MM.1S (cell line): ENCODE measurements around the gene TMEM40.

Experiments used
- DNase-seq: peaks from one replicate; pipeline ENCODE4 v3.0.0-alpha.2; 2015
- H2AFZ ChIP-seq: fragments of 300-600 bp; sonication (generic); 2 replicates; pipeline ENCODE4 v1.6.0; 2016; ENCODE audit warnings: antibody characterized with exemption, low read length
- H3F3A ChIP-seq: fragments of 300-600 bp; sonication (generic); 2 replicates; pipeline ENCODE4 v1.6.1; 2016; ENCODE audit warnings: mild to moderate bottlenecking, antibody characterized with exemption, low read length, moderate library complexity, mixed read lengths; ENCODE audit not compliant: insufficient read depth
- H3K27ac ChIP-seq: fragments of 300-600 bp; sonication (generic); 2 replicates; pipeline ENCODE4 v1.5.1; 2016; ENCODE audit warnings: mild to moderate bottlenecking, low read length
- H3K27me3 ChIP-seq: fragments of 300-600 bp; sonication (generic); replicated peaks from 2 replicates; pipeline ENCODE4 v1.6.0; 2016; ENCODE audit warnings: low read length; ENCODE audit not compliant: insufficient read depth
- H3K36me3 ChIP-seq: fragments of 300-600 bp; sonication (generic); replicated peaks from 2 replicates; pipeline ENCODE4 v1.6.1; 2016; ENCODE audit warnings: mild to moderate bottlenecking, low read length, mixed read lengths; ENCODE audit not compliant: insufficient read depth
- H3K4me1 ChIP-seq: fragments of 300-600 bp; sonication (generic); 2 replicates; pipeline ENCODE4 v1.6.1; 2016; ENCODE audit warnings: low read length, mixed read lengths
- H3K4me2 ChIP-seq: fragments of 300-600 bp; sonication (generic); 2 replicates; pipeline ENCODE4 v1.6.0; 2016; ENCODE audit warnings: low read depth, low read length
- H3K4me3 ChIP-seq: fragments of 300-600 bp; sonication (generic); 2 replicates; pipeline ENCODE4 v1.5.1; 2016; ENCODE audit warnings: low read length, mixed read lengths
- H3K79me2 ChIP-seq: fragments of 300-600 bp; sonication (generic); 2 replicates; pipeline ENCODE4 v1.6.1; 2016; ENCODE audit warnings: mixed run types, low read length, mixed read lengths
- H3K9ac ChIP-seq: fragments of 300-600 bp; sonication (generic); 2 replicates; pipeline ENCODE4 v1.6.1; 2016; ENCODE audit warnings: low read length, mixed read lengths
- H3K9me2 ChIP-seq: fragments of 300-600 bp; sonication (generic); replicated peaks from 2 replicates; pipeline ENCODE4 v1.6.1; 2016; ENCODE audit warnings: mild to moderate bottlenecking, low read length, mixed read lengths; ENCODE audit not compliant: insufficient read depth
- H3K9me3 ChIP-seq: fragments of 300-600 bp; sonication (generic); replicated peaks from 2 replicates; pipeline ENCODE4 v1.6.1; 2016; ENCODE audit warnings: mild to moderate bottlenecking, low read length, mixed read lengths; ENCODE audit not compliant: insufficient read depth
- H4K20me1 ChIP-seq: fragments of 300-600 bp; sonication (generic); 2 replicates; pipeline ENCODE4 v1.6.1; 2016; ENCODE audit warnings: mild to moderate bottlenecking, low read length, moderate library complexity, mixed read lengths; ENCODE audit not compliant: insufficient read depth
- EZH2 ChIP-seq: fragments of 300-600 bp; sonication (generic); optimal IDR thresholded peaks from 2 replicates; pipeline ENCODE3; 2017; ENCODE audit warnings: low read depth, mild to moderate bottlenecking, antibody characterized with exemption, low read length, mixed read lengths
- EZH2phosphoT487 ChIP-seq: fragments of 300-600 bp; sonication (generic); IDR thresholded peaks from 2 replicates; pipeline ENCODE4 v1.6.1; 2018; ENCODE audit warnings: antibody characterized with exemption, low read length
- TF ChIP-seq, protein P1 (sequence below): fragments of 300-600 bp; sonication (generic); IDR thresholded peaks from 2 replicates; pipeline ENCODE4 v1.5.1; 2016; ENCODE audit warnings: antibody characterized with exemption, low read length, mixed read lengths

The TMEM40 gene

GRCh38 chr3:12708584-12709192, 50.4 kb downstream of the TMEM40 start:
- Histone ChIP-seq H3K9ac (no peak overlapping the region), H3K4me2 (no peak overlapping the region), H3K4me3 (no peak overlapping the region), H3K27me3 (no peaks in the 10 kb centered on the region), H2AFZ (no peak overlapping the region), H3K9me2 (no peaks in the 10 kb centered on the region), H3K79me2 (no peaks in the 10 kb centered on the region), H3F3A (no peaks in the 10 kb centered on the region), H3K36me3 (no peaks in the 10 kb centered on the region), H3K27ac (no peak overlapping the region), H4K20me1 (no peaks in the 10 kb centered on the region), H3K9me3 (no peaks in the 10 kb centered on the region), H3K4me1 (no peaks in the 10 kb centered on the region)
- DNase-seq: no peak
- TF ChIP-seq, protein P1, sequence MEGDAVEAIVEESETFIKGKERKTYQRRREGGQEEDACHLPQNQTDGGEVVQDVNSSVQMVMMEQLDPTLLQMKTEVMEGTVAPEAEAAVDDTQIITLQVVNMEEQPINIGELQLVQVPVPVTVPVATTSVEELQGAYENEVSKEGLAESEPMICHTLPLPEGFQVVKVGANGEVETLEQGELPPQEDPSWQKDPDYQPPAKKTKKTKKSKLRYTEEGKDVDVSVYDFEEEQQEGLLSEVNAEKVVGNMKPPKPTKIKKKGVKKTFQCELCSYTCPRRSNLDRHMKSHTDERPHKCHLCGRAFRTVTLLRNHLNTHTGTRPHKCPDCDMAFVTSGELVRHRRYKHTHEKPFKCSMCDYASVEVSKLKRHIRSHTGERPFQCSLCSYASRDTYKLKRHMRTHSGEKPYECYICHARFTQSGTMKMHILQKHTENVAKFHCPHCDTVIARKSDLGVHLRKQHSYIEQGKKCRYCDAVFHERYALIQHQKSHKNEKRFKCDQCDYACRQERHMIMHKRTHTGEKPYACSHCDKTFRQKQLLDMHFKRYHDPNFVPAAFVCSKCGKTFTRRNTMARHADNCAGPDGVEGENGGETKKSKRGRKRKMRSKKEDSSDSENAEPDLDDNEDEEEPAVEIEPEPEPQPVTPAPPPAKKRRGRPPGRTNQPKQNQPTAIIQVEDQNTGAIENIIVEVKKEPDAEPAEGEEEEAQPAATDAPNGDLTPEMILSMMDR: no peak
- TF ChIP-seq EZH2 (no peak), EZH2phosphoT487 (no peak)

DNA sequence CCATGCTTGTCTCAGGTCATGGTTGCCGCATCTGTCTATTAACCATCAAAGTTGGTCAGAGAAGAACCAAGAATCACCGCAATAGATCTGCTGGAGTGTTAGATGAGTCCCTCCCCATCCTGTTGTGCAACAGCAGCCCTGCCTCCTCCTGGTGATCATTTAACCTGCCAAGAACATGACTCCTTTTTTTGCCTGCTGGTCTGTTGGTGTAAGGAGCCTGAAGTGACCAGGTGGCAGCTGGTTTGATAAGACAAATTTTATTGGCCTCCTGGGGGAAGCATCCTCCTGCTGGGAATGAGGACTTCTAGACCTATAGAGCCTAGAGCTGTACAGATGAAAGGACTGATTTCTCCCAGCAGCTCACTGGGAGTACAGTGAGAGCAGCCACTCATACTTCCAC, 51.6 kb downstream of the TMEM40 start:
- Histone ChIP-seq H3K79me2 (no peaks in the 10 kb centered on the region), H4K20me1 (no peaks in the 10 kb centered on the region), H3K27me3 (no peaks in the 10 kb centered on the region), H3F3A (no peaks in the 10 kb centered on the region), H3K4me1 (no peaks in the 10 kb centered on the region), H3K36me3 (no peaks in the 10 kb centered on the region), H3K9me2 (no peaks in the 10 kb centered on the region), H2AFZ (no peak overlapping the region), H3K4me2 (no peak overlapping the region), H3K9ac (no peak overlapping the region), H3K27ac (no peak overlapping the region), H3K4me3 (no peak overlapping the region), H3K9me3 (no peaks in the 10 kb centered on the region)
- DNase-seq: no peak
- TF ChIP-seq EZH2 (no peak), EZH2phosphoT487 (no peak)
- TF ChIP-seq, protein P1: no peak

- Histone ChIP-seq H3K27me3 (no peaks in the 10 kb centered on the region), H3K9me3 (no peaks in the 10 kb centered on the region), H3K4me3 (no peak overlapping the region), H3K9ac (no peak overlapping the region), H3K9me2 (no peaks in the 10 kb centered on the region), H3K4me2 (no peak overlapping the region), H2AFZ (no peak overlapping the region), H3K79me2 (no peaks in the 10 kb centered on the region), H4K20me1 (no peaks in the 10 kb centered on the region), H3K27ac (no peak overlapping the region), H3K4me1 (no peaks in the 10 kb centered on the region), H3K36me3 (no peaks in the 10 kb centered on the region), H3F3A (no peaks in the 10 kb centered on the region)
- DNase-seq: peak; percentile 84
- TF ChIP-seq EZH2: no peak
- TF ChIP-seq, protein P1: peak; percentile 96
These were observed 52.4 kb downstream of the TMEM40 start for GRCh38 chr3:12706504-12707253.
